Karpas-422 (cell line): ENCODE data around the gene SLC15A4. TPM values are rescaled to one million over a fixed set of nuclear protein-coding genes. Genes with fewer than 3 reads are reported as not detected.
A peak's percentile ranks its signal among the peaks of the same experiment; 100 is the strongest.

Experiments
- DNase-seq: peaks from one replicate; pipeline ENCODE4 v3.0.0-alpha.2; 2015
- H2AFZ ChIP-seq: fragments of 200-600 bp; sonication (generic); 2 replicates; pipeline ENCODE4 v1.6.1; 2014; ENCODE audit warnings: antibody characterized with exemption, low read length, mixed read lengths
- H3K27ac ChIP-seq: fragments of 200-600 bp; sonication (generic); 2 replicates; pipeline ENCODE4 v1.5.1; 2014; ENCODE audit warnings: mild to moderate bottlenecking, low read length, moderate library complexity
- H3K27me3 ChIP-seq: fragments of 200-600 bp; sonication (generic); 2 replicates; pipeline ENCODE4 v1.6.1; 2014; ENCODE audit warnings: low read length, mixed read lengths
- H3K36me3 ChIP-seq: fragments of 200-600 bp; sonication (generic); 2 replicates; pipeline ENCODE4 v1.6.1; 2014; ENCODE audit warnings: low read length, mixed read lengths; ENCODE audit not compliant: insufficient read depth
- H3K4me1 ChIP-seq: fragments of 200-600 bp; sonication (generic); 2 replicates; pipeline ENCODE4 v1.6.1; 2014; ENCODE audit warnings: mild to moderate bottlenecking, low read length, mixed read lengths
- H3K4me2 ChIP-seq: fragments of 200-600 bp; sonication (generic); 2 replicates; pipeline ENCODE4 v1.6.1; 2014; ENCODE audit warnings: low read length, low read depth, mild to moderate bottlenecking; ENCODE audit not compliant: poor library complexity, severe bottlenecking
- H3K4me3 ChIP-seq: fragments of 200-600 bp; sonication (generic); 2 replicates; pipeline ENCODE4 v1.5.1; 2014; ENCODE audit warnings: mild to moderate bottlenecking, antibody characterized with exemption, low read length, mixed read lengths
- H3K79me2 ChIP-seq: fragments of 200-600 bp; sonication (generic); 2 replicates; pipeline ENCODE4 v1.6.1; 2014; ENCODE audit warnings: mild to moderate bottlenecking, low read length, mixed read lengths
- H3K9ac ChIP-seq: fragments of 200-600 bp; sonication (generic); 2 replicates; pipeline ENCODE4 v1.6.0; 2014; ENCODE audit warnings: low read length
- H3K9me2 ChIP-seq: fragments of 200-600 bp; sonication (generic), shearing (Covaris generic); replicated peaks from 2 replicates; pipeline ENCODE4 v1.6.0; 2014; ENCODE audit warnings: mild to moderate bottlenecking, low read length, moderate library complexity; ENCODE audit not compliant: insufficient read depth
- H3K9me3 ChIP-seq: fragments of 300-700, 200-600 bp; sonication (generic); 2 replicates; pipeline ENCODE4 v1.6.1; 2014; ENCODE audit warnings: low read length, mixed read lengths
- H4K20me1 ChIP-seq: fragments of 200-600 bp; sonication (generic); 2 replicates; pipeline ENCODE4 v1.6.1; 2014; ENCODE audit warnings: mild to moderate bottlenecking, antibody characterized with exemption, low read length, low read depth; ENCODE audit not compliant: insufficient read depth
- total RNA-seq: library from RNA; depleted of rRNA; stranded (reverse); fragments of >200 nt; shearing (Covaris generic); gene quantifications from 2 replicates; pipeline ENCODE4 v1.2.3, GENCODE V29; 2014; ENCODE audit warnings: low replicate concordance

Gene SLC15A4
- total RNA-seq, 1 experiment from 2014 or later: 32.1 TPM

DNA sequence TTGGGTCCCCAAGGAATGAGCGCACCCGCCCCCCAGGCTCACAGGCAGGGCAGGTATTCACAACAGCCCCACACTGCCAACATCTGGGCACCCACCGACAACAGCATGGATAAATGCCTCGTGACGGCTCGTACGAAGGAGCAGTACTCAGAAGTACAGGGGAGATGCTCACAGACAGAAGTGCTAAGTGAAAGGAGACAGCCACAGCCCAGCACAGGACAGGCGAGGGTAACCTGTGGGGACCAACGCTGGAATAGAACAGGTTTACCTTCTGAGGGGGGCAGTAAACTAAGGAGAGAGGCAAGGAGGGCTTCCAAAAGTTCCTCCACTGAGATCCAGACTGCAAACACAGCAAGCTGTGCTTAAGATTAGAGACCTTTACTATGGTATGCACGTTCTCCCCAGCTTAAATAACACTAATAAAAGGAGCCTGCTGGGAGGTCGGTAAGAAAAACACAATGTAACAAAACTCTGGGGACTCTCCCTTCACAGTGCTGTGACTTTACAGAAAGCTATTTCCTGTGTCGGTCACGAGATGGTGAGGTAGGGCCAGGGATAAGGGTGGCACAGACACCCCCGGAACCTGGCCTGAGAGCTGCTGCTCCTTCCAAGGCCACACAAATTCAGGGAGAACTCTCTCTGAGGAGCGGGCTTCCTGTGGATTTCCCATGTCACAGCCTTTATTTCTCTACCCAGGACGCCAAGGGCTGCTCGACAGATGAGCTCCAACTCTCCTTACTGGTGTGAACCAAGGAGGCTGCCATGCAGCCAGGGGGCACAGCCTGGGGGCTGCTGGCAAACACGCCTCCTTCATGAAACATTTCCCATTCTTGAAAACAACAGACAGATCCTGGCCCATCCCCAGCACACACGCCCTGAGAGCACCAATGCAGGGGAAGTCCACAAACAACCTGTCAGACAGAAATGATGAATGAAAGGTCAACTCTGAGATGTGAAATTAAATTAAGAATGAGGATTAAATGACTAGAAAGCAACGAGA, 26.3 kb downstream of the SLC15A4 start:
- H3K4me2 ChIP-seq: peak overlapping the region; percentile 43
- H3K9ac ChIP-seq: peak overlapping the region; percentile 3
- peaks cover 7% of the 10 kb centered on the region for H3K79me2 ChIP-seq
- peaks cover 11% of the 10 kb centered on the region; the same call in 1 of the 2 replicates for H4K20me1 ChIP-seq
- H3K4me1 ChIP-seq: peaks cover 41% of the 10 kb centered on the region
- H3K36me3 ChIP-seq: peaks cover 48% of the 10 kb centered on the region
- H3K9me2 ChIP-seq: no peaks in the 10 kb centered on the region
- no peaks in the 10 kb centered on the region for H3K9me3 ChIP-seq
- no peak overlapping the region for H3K4me3 ChIP-seq
- no peak for DNase-seq
- no peak overlapping the region for H2AFZ ChIP-seq
- peak overlapping the region; percentile 87 for H3K27ac ChIP-seq
- no peaks in the 10 kb centered on the region for H3K27me3 ChIP-seq

GRCh38 chr12:128796439-128797118, 27.2 kb downstream of the SLC15A4 start:
- DNase-seq: peak; percentile 67
- H2AFZ ChIP-seq: no peak overlapping the region
- H3K9ac ChIP-seq: peak overlapping the region; percentile 10; the same call in 1 of the 2 replicates
- peaks cover 8% of the 10 kb centered on the region; the same call in 1 of the 2 replicates for H4K20me1 ChIP-seq
- H3K36me3 ChIP-seq: peaks cover 45% of the 10 kb centered on the region
- H3K27ac ChIP-seq: peak overlapping the region; percentile 87
- H3K4me3 ChIP-seq: no peak overlapping the region
- H3K4me1 ChIP-seq: peaks cover 41% of the 10 kb centered on the region
- H3K9me3 ChIP-seq: no peaks in the 10 kb centered on the region
- no peaks in the 10 kb centered on the region for H3K27me3 ChIP-seq
- 0 out of 2 replicates have a peak, but pooled peaks cover 4% of the 10 kb centered on the region for H3K79me2 ChIP-seq
- no peaks in the 10 kb centered on the region for H3K9me2 ChIP-seq
- H3K4me2 ChIP-seq: peak overlapping the region; percentile 43

- Histone ChIP-seq H3K9me2 (no peaks in the 10 kb centered on the region), H3K4me3 (no peak overlapping the region), H2AFZ (no peak overlapping the region), H3K9ac (no peak overlapping the region), H3K4me1 (peaks cover 41% of the 10 kb centered on the region), H3K27ac (peak overlapping the region; percentile 87), H3K79me2 (no peaks in the 10 kb centered on the region), H3K27me3 (no peaks in the 10 kb centered on the region), H3K4me2 (peak overlapping the region; percentile 43), H3K36me3 (peaks cover 39% of the 10 kb centered on the region), H4K20me1 (peaks cover 8% of the 10 kb centered on the region; the same call in 1 of the 2 replicates), H3K9me3 (no peaks in the 10 kb centered on the region)
- DNase-seq: peak; percentile 74
Measured at GRCh38 chr12:128795530-128796361, 28.0 kb downstream of the SLC15A4 start.

DNA sequence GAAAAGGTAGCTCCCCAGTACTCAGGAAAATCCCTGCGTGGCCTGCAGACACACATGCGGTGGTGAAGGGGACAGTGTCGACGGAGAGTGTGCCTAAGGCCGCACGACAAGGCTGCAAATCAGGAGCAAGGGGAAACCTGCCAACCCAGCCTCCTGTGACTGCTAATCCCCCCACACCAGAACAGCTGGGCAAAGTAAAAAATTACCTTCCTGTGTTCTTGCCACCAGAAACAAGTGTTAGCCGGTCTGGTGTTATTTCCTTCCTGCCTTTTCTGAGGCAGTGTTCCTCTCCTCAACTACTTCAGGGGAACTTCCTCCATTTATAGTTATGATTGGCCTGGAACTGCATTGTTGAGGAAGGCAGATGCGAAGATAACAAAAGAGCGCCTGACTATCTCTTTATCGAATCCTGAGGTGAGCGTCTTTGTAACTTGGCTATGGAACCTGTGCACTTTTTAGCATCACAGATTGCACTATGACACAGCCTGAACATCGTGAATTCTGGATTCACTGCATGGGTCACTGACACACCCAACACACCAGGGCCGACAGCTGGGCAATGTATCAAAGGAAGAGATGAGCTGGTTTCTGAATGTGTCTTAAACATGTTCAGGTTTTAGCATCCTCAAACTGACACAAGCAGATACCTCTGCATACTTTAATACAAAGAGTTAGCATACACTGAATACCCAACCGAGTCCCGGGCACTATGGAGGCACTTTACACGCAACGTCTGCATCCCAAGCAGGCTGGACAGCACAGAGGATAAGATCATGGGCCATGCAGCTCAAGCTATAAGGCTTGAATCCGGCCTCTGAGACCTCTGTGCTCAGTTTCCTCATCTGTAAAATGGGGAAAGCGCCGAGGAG, 28.9 kb downstream of the SLC15A4 start:
- no peak overlapping the region for H2AFZ ChIP-seq
- no peaks in the 10 kb centered on the region for H3K27me3 ChIP-seq
- H3K27ac ChIP-seq: peak overlapping the region; percentile 87
- no peak overlapping the region for H3K9ac ChIP-seq
- no peaks in the 10 kb centered on the region for H3K9me3 ChIP-seq
- H3K36me3 ChIP-seq: peaks cover 37% of the 10 kb centered on the region
- H3K4me1 ChIP-seq: peaks cover 47% of the 10 kb centered on the region
- DNase-seq: no peak
- peaks cover 8% of the 10 kb centered on the region; the same call in 1 of the 2 replicates for H4K20me1 ChIP-seq
- no peaks in the 10 kb centered on the region for H3K79me2 ChIP-seq
- H3K4me2 ChIP-seq: no peak overlapping the region
- no peaks in the 10 kb centered on the region for H3K9me2 ChIP-seq
- no peak overlapping the region for H3K4me3 ChIP-seq

DNA sequence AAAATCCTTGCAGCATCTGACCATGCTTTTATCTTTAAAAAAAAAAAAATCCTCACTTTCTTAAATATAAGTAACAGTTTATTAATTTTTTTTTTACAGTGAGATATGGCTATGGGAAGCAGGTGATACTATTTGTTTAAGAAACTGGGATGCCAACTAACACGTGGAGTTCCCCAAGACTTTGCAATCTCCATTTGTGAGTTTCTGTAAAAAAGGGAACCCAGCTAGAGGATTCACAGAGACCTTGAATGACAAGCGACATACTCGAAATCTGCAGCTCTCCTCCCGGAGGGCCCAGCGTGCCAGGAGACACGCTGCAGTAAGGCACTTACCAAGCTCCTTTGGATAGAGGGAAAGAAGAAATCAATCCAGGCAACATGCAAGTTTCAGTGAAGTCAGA, 30.1 kb downstream of the SLC15A4 start:
- Histone ChIP-seq H3K4me1 (peaks cover 52% of the 10 kb centered on the region), H3K27me3 (no peaks in the 10 kb centered on the region), H3K9me2 (no peaks in the 10 kb centered on the region), H3K79me2 (no peaks in the 10 kb centered on the region), H2AFZ (no peak overlapping the region), H3K36me3 (peaks cover 29% of the 10 kb centered on the region), H3K9ac (no peak overlapping the region), H4K20me1 (peaks cover 8% of the 10 kb centered on the region; the same call in 1 of the 2 replicates), H3K9me3 (no peaks in the 10 kb centered on the region), H3K4me2 (no peak overlapping the region), H3K4me3 (no peak overlapping the region), H3K27ac (no peak overlapping the region)
- no peak for DNase-seq

GRCh38 chr12:128792881-128793280, 30.9 kb downstream of the SLC15A4 start:
- Histone ChIP-seq H3K36me3 (peaks cover 22% of the 10 kb centered on the region), H3K4me2 (no peak overlapping the region), H3K27ac (no peak overlapping the region), H4K20me1 (peaks cover 8% of the 10 kb centered on the region; the same call in 1 of the 2 replicates), H3K79me2 (no peaks in the 10 kb centered on the region), H3K4me1 (peaks cover 44% of the 10 kb centered on the region), H3K9me2 (no peaks in the 10 kb centered on the region), H2AFZ (no peak overlapping the region), H3K9me3 (no peaks in the 10 kb centered on the region), H3K27me3 (no peaks in the 10 kb centered on the region), H3K4me3 (no peak overlapping the region), H3K9ac (no peak overlapping the region)
- no peak for DNase-seq

DNA sequence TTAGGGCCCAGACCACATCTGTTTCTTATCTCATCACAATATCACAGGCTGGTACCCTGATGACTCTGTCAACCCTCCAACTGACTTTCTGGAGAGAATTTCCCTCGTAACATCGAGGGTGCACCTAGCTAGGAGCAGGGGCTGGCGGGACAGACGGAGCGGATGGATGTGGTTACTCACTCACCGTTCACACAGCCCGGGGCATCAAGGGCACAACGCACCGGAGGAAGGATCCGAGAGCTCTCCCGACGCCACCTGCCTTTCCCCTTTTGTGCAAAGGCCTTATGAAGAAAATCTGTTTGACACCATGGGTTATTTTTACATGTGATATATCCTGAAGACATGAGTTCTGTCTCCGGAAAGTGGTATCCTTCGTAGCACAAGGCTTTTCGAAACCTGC, 31.4 kb downstream of the SLC15A4 start:
- no peak overlapping the region for H2AFZ ChIP-seq
- no peaks in the 10 kb centered on the region for H3K27me3 ChIP-seq
- DNase-seq: no peak
- no peak overlapping the region for H3K4me3 ChIP-seq
- H3K36me3 ChIP-seq: peaks cover 19% of the 10 kb centered on the region
- no peak overlapping the region for H3K9ac ChIP-seq
- H3K4me2 ChIP-seq: no peak overlapping the region
- no peaks in the 10 kb centered on the region for H3K79me2 ChIP-seq
- no peaks in the 10 kb centered on the region for H3K9me2 ChIP-seq
- peaks cover 8% of the 10 kb centered on the region; the same call in 1 of the 2 replicates for H4K20me1 ChIP-seq
- H3K27ac ChIP-seq: no peak overlapping the region
- H3K4me1 ChIP-seq: peaks cover 39% of the 10 kb centered on the region
- no peaks in the 10 kb centered on the region for H3K9me3 ChIP-seq
